GM12892 (cell line): Measurements from ENCODE around the gene SDHD.

Source experiments
- DNase-seq: peaks from one replicate; pipeline ENCODE4 v3.0.0; 2011; ENCODE audit not compliant: insufficient read length
- FAIRE-seq: peaks from 2 replicates; lab custom pipeline; 2011; peaks lifted over from hg19 to GRCh38; lab: Jason Lieb, UNC
- POLR2A ChIP-seq: IDR thresholded peaks from 2 replicates; pipeline ENCODE4 v1.6.1; 2011; ENCODE audit warnings: low read depth, low read length, control low read depth
- POLR2AphosphoS5 ChIP-seq: IDR thresholded peaks from 2 replicates; pipeline ENCODE4 v1.6.1; 2011; ENCODE audit warnings: low read depth, low read length, control low read depth
- TAF1 ChIP-seq: IDR thresholded peaks from 2 replicates; pipeline ENCODE4 v1.6.1; 2011; ENCODE audit warnings: low read depth, mild to moderate bottlenecking, control low read depth, low read length, borderline replicate concordance

SDHD gene

DNA sequence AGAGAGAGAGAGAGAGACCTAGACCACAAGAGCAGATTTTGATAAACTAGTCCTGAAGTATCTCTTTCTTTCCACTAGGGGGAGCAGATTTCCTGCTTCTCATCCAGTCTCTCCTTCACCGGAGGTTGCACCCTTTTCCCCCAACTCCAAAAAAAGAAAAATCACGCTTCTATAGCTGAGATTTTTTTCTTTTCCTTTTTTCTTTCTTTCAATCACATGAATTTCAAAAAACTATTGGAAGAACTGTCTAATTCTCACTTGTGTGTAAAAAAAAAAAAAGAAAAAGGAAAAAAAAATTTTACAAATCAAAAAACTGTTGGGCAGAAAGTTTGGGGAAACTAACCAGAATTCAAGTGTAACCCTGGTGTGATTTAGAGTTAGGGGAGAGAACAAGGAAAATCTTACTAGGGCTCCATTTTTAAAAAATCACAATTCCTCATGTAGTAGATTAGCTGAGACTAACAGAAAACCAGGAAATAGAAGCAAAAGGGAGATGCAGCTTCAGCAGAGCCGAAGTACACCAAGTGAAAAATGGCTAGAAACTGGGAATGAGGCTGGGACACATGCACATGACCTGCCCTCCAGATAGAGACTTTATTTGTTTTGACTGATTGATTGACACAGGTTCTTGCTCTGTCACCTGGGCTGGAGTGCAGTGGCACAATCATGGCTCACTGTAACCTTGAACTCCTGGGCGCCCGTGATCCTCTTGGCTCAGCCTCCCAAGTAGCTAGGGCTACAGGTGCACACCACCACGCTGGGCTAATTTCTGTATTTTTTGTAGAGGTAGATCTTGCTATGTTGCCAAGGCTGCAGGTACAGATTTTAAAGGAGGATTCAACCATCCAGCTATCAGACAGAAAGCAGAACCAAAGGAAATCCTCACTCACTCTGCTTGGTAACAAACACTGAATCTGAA lies 27.1 kb downstream of the SDHD start:
- no peak for TF ChIP-seq POLR2AphosphoS5
- no peak for TF ChIP-seq TAF1
- TF ChIP-seq POLR2A: no peak
- DNase-seq: no peak
- no peak for FAIRE-seq

- DNase-seq: no peak
- TF ChIP-seq TAF1 (no peak), POLR2A (no peak), POLR2AphosphoS5 (no peak)
- peak; percentile 33 for FAIRE-seq
Observed at GRCh38 chr11:112114460-112114859, 27.8 kb downstream of the SDHD start.

DNA sequence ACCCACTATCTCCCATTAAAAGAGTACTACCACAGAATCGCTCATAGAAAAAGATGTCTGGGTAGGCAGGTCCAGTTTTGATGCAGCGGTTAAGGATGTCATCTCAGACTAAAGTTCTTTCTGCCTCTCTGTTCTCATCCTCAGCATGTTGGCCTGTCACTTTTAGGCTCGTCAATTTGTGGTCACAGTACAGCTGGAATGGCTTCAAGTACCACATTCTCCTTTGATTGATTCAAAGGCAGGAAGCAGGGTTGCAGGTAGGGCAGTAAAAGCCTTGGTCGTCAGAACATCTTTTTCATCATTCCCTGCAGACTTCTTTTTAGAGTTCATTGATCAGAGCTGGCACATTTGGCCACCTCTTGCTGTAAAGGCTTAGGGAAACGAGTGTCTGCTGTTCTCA lies 28.7 kb downstream of the SDHD start:
- TF ChIP-seq TAF1 (no peak), POLR2A (no peak), POLR2AphosphoS5 (no peak)
- DNase-seq (no peak), FAIRE-seq (no peak)

GRCh38 chr11:112118176-112118575 lies 31.5 kb downstream of the SDHD start:
- TF ChIP-seq POLR2A: no peak
- TF ChIP-seq POLR2AphosphoS5: no peak
- TF ChIP-seq TAF1: no peak
- no peak for FAIRE-seq
- no peak for DNase-seq

DNA sequence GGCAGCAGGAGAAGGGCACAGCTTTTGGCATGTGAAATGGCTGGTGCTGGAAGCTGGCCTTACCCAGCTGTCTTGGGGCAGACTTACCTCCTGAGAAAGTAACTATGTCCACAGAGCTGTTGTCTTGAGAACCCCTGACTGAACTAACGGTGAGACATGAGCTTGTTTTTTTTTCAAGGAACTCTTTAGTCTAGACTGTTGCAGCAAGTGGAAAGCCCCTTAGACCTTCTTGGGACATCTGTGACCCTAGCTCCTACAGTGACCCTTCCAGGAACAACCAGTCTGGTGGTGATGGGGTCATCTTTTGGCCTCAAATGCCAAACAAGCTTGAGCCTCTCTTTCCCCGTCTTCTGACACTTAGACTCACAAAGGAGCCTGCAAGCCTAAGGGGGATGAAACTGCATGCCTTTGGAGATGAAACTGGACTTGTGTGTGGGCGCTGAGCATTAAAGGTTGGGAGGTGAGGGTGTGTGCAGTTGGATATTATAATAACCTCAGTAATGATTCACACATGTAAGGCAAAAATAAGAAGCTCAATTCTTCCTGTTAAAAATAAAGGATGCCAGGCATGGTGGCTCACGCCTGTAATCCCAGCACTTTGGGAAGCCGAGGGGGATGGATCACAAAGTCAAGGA lies 35.4 kb downstream of the SDHD start:
- TF ChIP-seq TAF1 (no peak), POLR2A (no peak), POLR2AphosphoS5 (no peak)
- DNase-seq (no peak), FAIRE-seq (no peak)

DNA sequence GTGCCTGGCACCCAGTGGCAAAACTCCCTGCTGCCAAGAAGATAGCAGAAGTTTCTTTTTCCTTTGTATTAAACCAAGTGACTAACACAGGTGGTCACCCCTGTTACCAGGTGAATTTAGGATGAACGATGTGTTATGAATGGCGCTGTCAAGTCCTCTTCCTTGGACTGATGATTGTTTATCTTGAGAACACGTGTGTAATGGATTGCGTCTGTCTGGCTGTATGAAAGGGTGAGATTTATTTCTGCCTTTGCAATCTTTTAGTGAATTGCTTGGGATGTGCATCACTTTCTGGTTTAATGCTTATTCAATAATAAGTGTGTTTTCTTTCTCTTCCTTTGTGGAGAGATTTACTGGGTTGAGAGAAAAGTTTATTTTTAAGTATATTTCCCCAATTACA lies 36.5 kb downstream of the SDHD start:
- DNase-seq (no peak), FAIRE-seq (no peak)
- TF ChIP-seq POLR2A (no peak), TAF1 (no peak), POLR2AphosphoS5 (no peak)

GRCh38 chr11:112127056-112127455 lies 40.4 kb downstream of the SDHD start:
- no peak for DNase-seq
- no peak for FAIRE-seq
- TF ChIP-seq POLR2A: no peak
- no peak for TF ChIP-seq POLR2AphosphoS5
- TF ChIP-seq TAF1: no peak

DNA sequence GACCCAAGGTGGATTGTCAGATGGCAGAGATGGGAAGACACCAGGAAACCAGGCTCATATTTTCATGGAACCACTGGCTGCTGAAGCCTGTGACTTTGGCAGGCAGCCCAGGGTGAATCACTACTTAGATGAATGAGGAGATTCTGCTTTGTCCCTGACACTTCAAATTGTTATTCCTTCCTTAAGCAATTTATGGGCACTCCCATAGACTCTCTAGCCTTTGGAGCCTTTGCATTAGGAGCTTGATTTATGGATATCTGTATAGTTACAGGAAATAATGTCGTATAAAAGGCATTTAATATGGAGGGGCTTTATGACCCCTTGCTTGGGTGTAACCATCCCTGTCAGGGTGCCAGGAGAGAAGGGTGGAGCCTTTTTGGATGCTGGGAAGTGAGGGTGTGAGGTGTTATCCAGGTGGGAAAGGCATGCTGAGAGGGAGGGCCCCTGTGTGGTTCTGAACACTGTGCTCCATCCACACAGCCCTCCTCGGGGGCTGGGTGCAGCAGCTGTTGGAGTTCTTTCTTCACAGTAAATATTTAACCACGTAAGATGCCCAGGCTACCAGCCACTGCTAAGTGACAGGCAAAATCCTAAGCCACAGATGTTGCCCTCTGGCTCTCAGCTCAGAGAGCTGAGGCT lies 41.9 kb downstream of the SDHD start:
- no peak for FAIRE-seq
- no peak for DNase-seq
- TF ChIP-seq POLR2AphosphoS5 (no peak), TAF1 (no peak), POLR2A (no peak)

DNA sequence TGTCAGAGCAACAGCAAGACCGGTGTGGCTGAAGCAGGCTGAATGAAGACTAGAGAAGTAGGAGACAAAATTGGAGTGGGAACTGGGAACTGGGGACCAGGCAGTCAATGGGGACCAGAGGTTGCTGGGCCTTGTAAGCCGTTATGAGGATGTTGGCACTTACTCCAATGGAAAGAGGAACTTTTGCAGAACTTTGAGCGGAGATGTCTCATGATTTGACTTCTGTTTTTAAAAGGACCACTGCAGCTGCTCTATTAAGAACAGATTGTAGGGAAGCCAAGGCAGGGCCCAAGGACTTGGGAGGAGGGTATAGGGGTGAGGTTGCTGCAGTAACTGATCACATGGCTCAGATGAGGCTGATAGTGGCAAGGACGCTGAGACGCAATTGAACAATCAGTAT lies 43.0 kb downstream of the SDHD start:
- no peak for FAIRE-seq
- TF ChIP-seq POLR2AphosphoS5: no peak
- TF ChIP-seq POLR2A: no peak
- no peak for TF ChIP-seq TAF1
- no peak for DNase-seq

DNA sequence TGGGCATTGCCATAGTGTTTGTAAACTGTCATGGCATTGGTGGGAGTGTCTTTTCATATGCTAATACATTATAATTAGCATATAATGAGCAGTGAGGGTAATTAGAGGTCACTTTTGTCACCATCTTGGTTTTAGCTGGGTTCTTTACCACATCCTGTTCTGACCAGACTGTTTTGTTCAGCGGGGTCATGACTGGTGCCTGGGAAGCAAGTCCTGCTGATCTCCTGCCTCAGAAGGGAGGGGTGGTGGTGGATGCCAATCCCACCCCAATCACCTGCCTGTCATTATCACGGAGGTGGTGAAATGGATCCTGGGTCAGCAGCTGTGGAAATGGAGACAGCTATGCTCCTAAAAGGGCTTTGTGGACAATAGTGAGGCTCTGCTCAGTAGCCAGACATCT lies 46.1 kb downstream of the SDHD start:
- TF ChIP-seq POLR2A (no peak), POLR2AphosphoS5 (no peak), TAF1 (no peak)
- FAIRE-seq: peak; percentile 54
- DNase-seq: no peak

DNA sequence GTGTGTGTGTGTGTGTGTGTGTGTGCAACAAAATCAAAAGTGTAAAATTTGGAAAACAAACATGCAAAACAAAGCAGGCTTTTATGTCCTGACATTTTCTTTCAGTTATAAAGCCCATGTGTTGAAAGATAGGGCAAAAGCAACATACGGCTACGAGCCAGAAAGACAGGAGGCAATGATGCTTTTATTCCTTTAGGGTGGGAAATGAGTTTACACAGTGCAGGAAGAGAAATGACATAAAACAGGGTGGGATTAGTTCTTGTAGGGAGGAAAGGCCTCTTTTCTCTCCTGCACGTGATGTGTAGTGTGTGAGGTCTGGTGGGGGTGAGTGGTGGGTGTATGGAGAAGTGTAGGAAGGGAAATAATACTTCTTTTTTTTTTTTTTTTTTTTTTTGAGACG lies 47.8 kb downstream of the SDHD start:
- TF ChIP-seq POLR2AphosphoS5 (no peak), POLR2A (no peak), TAF1 (no peak)
- DNase-seq (no peak), FAIRE-seq (peak; percentile 48)

- no peak for TF ChIP-seq POLR2A
- no peak for TF ChIP-seq TAF1
- no peak for TF ChIP-seq POLR2AphosphoS5
- FAIRE-seq: no peak
Observed at GRCh38 chr11:112143597-112143996, 56.9 kb downstream of the SDHD start.

More at GRCh38 chr11:112143597-112143996, 56.9 kb downstream of the SDHD start:
- DNase-seq: no peak
